Tibial artery (tissue), 4 donors: ENCODE results near the gene ANKRD42.

Experiments
- DNase-seq, 2 donors: peaks; one replicate each; pipeline ENCODE4 v3.0.0-alpha.2; 2019
- H3K27ac ChIP-seq, 2 donors: fragments of 200-600 bp; sonication (generic) in 1 of 2; 1 replicate in 1 of 2; 2 replicates in 1 of 2; pipeline ENCODE4 v1.5.1; 2018 to 2019; ENCODE audit warnings: mild to moderate bottlenecking in 1 of 2
- H3K27me3 ChIP-seq, 2 donors: fragments of 200-600 bp; sonication (generic) in 1 of 2; one replicate each; pipeline versions ENCODE4 v1.5.1 to v1.6.0; 2016 to 2019
- H3K36me3 ChIP-seq, 3 donors: fragments of 200-600 bp; sonication (generic) in 2 of 3; one replicate each; pipeline ENCODE4 v1.5.1; 2016 to 2019; ENCODE audit warnings: mild to moderate bottlenecking in 2 of 3
- H3K4me1 ChIP-seq, 4 donors: fragments of 200-600 bp; sonication (generic) in 2 of 4; 1 replicate in 3 of 4; 2 replicates in 1 of 4; pipeline ENCODE4 v1.5.1; 2016 to 2019
- H3K4me3 ChIP-seq, 2 donors: fragments of 200-600 bp; sonication (generic) in 1 of 2; 1 replicate in 1 of 2; 2 replicates in 1 of 2; pipeline ENCODE4 v1.5.1; 2018 to 2019; ENCODE audit warnings: mild to moderate bottlenecking in 2 of 2
- H3K9me3 ChIP-seq, 3 donors: fragments of 200-600 bp; sonication (generic) in 1 of 3; one replicate each; pipeline ENCODE4 v1.5.1; 2016 to 2019
- intact Hi-C: fragments of 100-400 bp; cut with DNase I; formaldehyde crosslinking; loops from one replicate; pipeline ENCODE4 v1.15.0; 2023; ENCODE audit warnings: low total_unique reads
- TF ChIP-seq, protein P1 (sequence below), 2 experiments: fragments of 200-600 bp in 1 of 2; fragments of 450-650 bp in 1 of 2; IDR thresholded peaks; one replicate each; pipeline ENCODE4 v1.5.1; 2017 to 2019; ENCODE audit warnings: antibody characterized with exemption in 2 of 2, mild to moderate bottlenecking in 1 of 2, moderate library complexity in 1 of 2

Gene ANKRD42

DNA sequence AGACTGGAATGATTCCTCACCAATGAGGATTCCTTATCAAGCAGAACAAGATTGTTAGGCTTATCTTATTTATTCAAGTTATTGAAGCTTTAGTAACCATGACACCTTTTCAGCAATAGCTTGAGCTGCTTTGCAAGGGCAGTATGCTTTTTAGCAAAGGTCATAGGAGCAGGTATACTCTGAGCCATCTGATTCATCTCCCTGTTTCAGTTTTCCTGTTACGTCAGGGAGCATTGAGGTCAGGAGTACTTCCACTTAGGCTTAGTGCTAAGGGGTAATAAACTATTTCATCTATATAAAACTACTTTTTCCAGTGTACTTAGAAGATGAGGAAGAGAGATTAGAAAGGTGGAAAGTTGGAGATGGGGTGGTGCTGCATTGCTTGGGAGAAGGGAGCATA lies 17.7 kb upstream of the ANKRD42 start:
- H3K27me3 ChIP-seq = no peaks in the 10 kb centered on the region
- intact Hi-C loops = no loop called here
- no peak overlapping the region for H3K27ac ChIP-seq
- DNase-seq = no peak
- H3K4me1 ChIP-seq = peaks cover 0 to 68% (median 39%) of the 10 kb centered on the region in 4 donors
- H3K9me3 ChIP-seq = no peaks in the 10 kb centered on the region
- TF ChIP-seq, protein P1, sequence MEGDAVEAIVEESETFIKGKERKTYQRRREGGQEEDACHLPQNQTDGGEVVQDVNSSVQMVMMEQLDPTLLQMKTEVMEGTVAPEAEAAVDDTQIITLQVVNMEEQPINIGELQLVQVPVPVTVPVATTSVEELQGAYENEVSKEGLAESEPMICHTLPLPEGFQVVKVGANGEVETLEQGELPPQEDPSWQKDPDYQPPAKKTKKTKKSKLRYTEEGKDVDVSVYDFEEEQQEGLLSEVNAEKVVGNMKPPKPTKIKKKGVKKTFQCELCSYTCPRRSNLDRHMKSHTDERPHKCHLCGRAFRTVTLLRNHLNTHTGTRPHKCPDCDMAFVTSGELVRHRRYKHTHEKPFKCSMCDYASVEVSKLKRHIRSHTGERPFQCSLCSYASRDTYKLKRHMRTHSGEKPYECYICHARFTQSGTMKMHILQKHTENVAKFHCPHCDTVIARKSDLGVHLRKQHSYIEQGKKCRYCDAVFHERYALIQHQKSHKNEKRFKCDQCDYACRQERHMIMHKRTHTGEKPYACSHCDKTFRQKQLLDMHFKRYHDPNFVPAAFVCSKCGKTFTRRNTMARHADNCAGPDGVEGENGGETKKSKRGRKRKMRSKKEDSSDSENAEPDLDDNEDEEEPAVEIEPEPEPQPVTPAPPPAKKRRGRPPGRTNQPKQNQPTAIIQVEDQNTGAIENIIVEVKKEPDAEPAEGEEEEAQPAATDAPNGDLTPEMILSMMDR (IDR thresholded peaks at IDR 0.05) = no peak
- peaks cover 49 to 82% (median 49%) of the 10 kb centered on the region in 3 donors for H3K36me3 ChIP-seq
- no peak overlapping the region for H3K4me3 ChIP-seq

DNA sequence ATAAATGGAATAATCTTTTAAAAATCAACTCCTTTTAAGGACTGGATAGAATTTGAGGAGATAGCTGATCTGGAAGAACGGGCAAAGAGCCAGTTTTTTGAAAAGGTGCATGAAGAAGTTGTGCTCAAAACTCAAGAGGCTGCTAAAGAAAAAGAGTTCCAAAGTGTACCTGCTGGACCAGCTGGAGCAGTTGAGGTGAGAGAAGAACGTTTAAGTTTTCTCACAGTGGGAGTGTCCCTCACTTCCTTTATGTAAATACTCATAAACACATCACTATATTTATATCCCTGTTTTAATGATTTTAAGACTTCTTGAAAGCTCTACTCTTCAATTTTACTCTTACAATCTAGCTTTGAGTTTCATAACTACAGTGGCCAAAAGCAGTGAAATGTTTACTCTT lies 11.7 kb upstream of the ANKRD42 start:
- TF ChIP-seq, protein P1 (IDR thresholded peaks at IDR 0.05) = no peak
- no peaks in the 10 kb centered on the region for H3K9me3 ChIP-seq
- H3K36me3 ChIP-seq = peaks cover 76 to 88% (median 86%) of the 10 kb centered on the region in 3 donors
- intact Hi-C loops = no loop called here
- no peak for DNase-seq
- H3K27me3 ChIP-seq = no peaks in the 10 kb centered on the region
- no peak overlapping the region for H3K27ac ChIP-seq
- no peak overlapping the region for H3K4me3 ChIP-seq
- peaks cover 0 to 9% (median 4%) of the 10 kb centered on the region in 4 donors for H3K4me1 ChIP-seq

DNA sequence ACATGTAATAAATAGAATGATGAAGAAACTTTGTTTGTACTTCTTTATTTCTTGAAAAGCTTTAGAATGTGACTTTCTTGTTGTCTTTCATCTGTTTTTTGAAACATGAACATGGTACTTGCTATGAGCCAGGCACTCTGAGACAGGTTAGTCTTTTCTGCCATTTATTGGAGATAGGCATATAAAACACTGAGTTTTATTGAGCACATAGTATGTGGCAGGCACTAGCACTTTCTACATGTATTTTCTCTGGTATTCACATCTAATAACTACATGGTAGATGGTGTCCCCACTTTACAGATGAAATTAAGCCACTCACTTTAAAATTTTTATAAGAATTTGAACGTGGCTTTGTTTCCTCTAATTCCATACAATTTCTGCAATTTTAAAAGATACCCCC lies 7.7 kb upstream of the ANKRD42 start:
- TF ChIP-seq, protein P1 (IDR thresholded peaks at IDR 0.05) = no peak
- Histone ChIP-seq H3K9me3 (no peaks in the 10 kb centered on the region), H3K36me3 (peaks cover 63 to 78% (median 68%) of the 10 kb centered on the region in 3 donors), H3K27me3 (no peaks in the 10 kb centered on the region), H3K4me3 (no peak overlapping the region), H3K27ac (no peak overlapping the region), H3K4me1 (no peaks in the 10 kb centered on the region)
- intact Hi-C loops = no loop called here
- no peak for DNase-seq

DNA sequence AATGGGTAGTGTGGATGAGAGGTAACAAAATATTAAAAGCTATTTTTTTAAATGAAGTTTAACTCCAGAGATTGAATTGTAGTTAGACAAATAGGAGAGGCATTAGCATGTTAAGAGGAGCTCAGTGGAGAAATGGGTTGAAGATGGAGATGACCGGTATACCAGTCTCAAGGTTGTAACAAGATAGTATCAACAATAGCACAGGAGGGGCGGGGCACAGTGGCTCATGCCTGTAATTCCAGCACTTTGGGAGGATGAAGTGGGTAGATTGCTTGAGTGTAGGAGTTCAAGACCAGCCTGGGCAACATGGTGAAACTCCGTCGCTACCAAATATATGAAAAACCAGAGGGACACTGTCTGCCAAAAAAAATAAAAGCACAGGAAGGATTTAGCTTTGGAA lies 6.0 kb upstream of the ANKRD42 start:
- TF ChIP-seq, protein P1 (IDR thresholded peaks at IDR 0.05) = no peak
- no peak for DNase-seq
- Histone ChIP-seq H3K4me3 (no peak overlapping the region), H3K27ac (no peak overlapping the region), H3K36me3 (peaks cover 54 to 81% (median 55%) of the 10 kb centered on the region in 3 donors), H3K9me3 (no peaks in the 10 kb centered on the region), H3K4me1 (peaks cover 0 to 8% (median 7%) of the 10 kb centered on the region in 4 donors), H3K27me3 (no peaks in the 10 kb centered on the region)
- intact Hi-C loops = no loop called here

DNA sequence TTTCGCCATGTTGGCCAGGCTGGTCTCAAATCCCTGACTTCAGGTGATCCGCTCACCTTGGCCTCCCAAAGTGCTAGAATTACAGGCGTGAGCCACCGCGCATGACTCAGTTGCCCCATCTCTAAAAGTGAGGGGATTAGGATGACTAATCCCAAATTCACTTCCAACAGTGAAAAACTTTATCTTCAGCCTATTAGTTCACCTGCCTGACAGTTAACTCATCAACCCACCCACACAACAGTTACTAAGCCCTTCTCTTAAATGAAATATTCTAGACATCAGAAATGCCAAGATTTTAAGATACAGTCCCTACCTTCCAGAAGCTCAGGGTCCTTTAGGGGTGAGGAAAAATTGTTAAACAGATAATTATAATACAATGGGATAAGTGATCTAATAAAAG lies 2.0 kb upstream of the ANKRD42 start:
- Histone ChIP-seq H3K36me3 (peaks cover 18 to 45% (median 21%) of the 10 kb centered on the region in 3 donors), H3K27me3 (no peaks in the 10 kb centered on the region), H3K27ac (no peak overlapping the region), H3K4me1 (peaks cover 0 to 30% (median 25%) of the 10 kb centered on the region in 4 donors), H3K9me3 (no peaks in the 10 kb centered on the region), H3K4me3 (no peak overlapping the region)
- TF ChIP-seq, protein P1 (IDR thresholded peaks at IDR 0.05) = no peak
- intact Hi-C loops = loop anchor here (10.0 kb wide), 2 partner anchors 93 to 287 kb away; partner anchors contain the start of genes CCDC90B, DDIAS and PRCP
- DNase-seq = no peak

DNA sequence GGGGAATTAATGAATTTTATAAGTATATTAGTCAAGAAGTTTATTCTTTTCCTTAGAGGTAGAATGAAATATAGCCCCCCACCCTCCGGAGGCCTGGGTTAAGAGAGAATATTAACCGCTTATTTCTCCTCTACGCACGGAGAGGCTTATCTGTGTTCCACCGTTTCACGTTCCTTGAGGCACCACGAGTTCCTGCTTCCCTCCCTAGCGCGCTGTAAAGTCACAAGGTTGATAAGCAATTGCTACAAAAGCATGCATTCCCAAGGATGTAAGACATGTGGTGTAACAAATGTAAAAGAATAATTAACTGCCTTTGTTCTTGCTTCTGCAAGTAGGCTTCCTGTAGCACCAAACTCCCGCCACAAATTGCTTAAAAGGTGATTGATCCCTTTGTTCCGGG lies 1.5 kb upstream of the ANKRD42 start:
- Histone ChIP-seq H3K9me3 (no peaks in the 10 kb centered on the region), H3K36me3 (peaks cover 18 to 45% (median 20%) of the 10 kb centered on the region in 3 donors), H3K27me3 (no peaks in the 10 kb centered on the region), H3K27ac (peak overlapping the region; percentile 83 to 89), H3K4me3 (peak overlapping the region; percentile 75 to 81), H3K4me1 (peaks cover 0 to 35% (median 30%) of the 10 kb centered on the region in 4 donors)
- DNase-seq = no peak
- intact Hi-C loops = loop anchor here (2.0 to 10.0 kb wide), 3 partner anchors 35 to 287 kb away; partner anchors contain the start of genes CCDC90B, DDIAS, PCF11 and PRCP
- TF ChIP-seq, protein P1 (IDR thresholded peaks at IDR 0.05) = no peak
